ENCODE results near the gene LIMK1.
A peak's percentile ranks its signal among the peaks of the same experiment; 100 is the strongest.
"Not testable (repeated sequence)": the region's sequence is repeated elsewhere in the genome, so short reads cannot be mapped to it uniquely, and the experiment has no call there.

Gene LIMK1

DNA sequence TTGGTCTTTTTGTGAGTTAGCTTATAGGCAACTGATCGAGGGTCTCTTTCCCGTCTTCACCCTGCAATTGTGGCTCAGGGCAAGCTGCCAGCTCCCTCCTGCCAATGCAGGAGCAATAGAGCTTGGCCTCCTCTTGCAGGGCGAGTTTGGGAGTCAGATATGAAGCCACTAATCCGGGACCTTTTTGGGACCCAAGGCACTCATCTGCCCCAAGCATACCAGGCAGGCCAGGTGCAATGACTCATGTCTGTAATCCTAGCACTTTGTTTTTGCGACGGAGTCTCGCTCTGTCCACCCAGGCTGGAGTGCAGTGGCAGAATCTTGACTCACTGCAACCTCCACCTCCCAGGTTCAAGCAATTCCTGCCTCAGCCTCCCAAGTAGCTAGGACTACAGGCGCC, 21.1 kb downstream of the LIMK1 start:
- TF ChIP-seq, protein P1, sequence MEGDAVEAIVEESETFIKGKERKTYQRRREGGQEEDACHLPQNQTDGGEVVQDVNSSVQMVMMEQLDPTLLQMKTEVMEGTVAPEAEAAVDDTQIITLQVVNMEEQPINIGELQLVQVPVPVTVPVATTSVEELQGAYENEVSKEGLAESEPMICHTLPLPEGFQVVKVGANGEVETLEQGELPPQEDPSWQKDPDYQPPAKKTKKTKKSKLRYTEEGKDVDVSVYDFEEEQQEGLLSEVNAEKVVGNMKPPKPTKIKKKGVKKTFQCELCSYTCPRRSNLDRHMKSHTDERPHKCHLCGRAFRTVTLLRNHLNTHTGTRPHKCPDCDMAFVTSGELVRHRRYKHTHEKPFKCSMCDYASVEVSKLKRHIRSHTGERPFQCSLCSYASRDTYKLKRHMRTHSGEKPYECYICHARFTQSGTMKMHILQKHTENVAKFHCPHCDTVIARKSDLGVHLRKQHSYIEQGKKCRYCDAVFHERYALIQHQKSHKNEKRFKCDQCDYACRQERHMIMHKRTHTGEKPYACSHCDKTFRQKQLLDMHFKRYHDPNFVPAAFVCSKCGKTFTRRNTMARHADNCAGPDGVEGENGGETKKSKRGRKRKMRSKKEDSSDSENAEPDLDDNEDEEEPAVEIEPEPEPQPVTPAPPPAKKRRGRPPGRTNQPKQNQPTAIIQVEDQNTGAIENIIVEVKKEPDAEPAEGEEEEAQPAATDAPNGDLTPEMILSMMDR (IDR thresholded peaks at IDR 0.05; ENCODE audit: insufficient read depth, low read depth, low read length, missing control alignments): no peak
- peak; percentile 70 for DNase-seq (ENCODE audit: low read depth)
- H3K4me3 ChIP-seq (ENCODE audit: low read length): no peak overlapping the region

DNA sequence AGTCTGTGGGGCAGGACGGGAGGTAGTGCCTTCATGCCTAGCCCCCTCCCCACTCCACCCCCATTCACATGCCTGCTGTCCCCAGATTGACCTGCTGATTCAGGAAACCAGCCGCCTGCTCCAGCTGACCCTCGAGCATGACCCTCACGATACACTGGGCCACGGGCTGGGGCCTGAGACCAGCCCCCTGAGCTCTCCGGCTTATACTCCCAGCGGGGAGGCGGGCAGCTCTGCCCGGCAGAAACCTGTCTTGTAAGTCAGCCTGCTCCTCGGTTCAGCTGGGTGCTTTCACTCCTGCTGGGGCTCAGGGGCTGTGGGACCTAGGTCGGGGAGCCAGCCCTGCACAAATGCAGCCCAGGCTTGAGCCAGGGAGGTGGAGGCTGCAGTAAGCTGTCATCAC, 22.4 kb downstream of the LIMK1 start:
- no peak for DNase-seq (ENCODE audit: low read depth)
- TF ChIP-seq, protein P1 (IDR thresholded peaks at IDR 0.05; ENCODE audit: insufficient read depth, low read depth, low read length, missing control alignments): no peak
- H3K4me3 ChIP-seq (ENCODE audit: low read length): no peak overlapping the region

DNA sequence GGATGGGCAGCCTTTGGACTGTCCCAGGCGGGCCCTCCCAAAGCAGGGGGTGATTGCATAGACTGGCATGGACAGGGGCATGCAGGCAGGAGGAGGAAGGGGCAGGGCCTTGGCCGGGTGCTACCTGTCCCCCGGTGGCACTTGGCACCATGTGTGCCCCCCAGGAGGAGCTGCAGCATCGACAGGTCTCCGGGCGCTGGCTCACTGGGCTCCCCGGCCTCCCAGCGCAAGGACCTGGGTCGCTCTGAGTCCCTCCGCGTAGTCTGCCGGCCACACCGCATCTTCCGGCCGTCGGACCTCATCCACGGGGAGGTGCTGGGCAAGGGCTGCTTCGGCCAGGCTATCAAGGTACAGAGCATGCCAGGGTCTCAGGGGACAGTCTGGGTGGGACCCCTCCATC, 23.2 kb downstream of the LIMK1 start:
- no peak for DNase-seq (ENCODE audit: low read depth)
- no peak overlapping the region for H3K4me3 ChIP-seq (ENCODE audit: low read length)
- TF ChIP-seq, protein P1 (IDR thresholded peaks at IDR 0.05; ENCODE audit: insufficient read depth, low read depth, low read length, missing control alignments): no peak

DNA sequence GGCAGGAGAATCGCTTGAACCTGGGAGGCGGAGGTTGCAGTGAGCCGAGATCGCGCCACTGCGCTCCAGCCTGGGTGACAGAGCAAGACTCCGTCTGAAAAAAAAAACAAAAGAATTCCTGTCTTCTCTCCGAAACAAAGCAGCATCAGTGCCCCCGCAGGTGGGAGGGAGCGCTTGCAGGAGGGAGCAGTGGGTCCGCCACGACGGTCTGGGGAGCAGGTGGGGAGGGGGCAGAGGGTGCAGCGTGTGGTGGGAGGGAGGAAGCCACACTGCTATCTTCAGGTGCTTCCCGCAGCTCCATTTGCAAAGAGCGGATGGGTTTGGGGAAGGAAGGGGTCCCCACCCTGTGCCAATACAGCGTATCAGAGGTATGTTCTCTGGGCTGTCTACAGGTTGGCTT, 31.7 kb downstream of the LIMK1 start:
- TF ChIP-seq, protein P1 (IDR thresholded peaks at IDR 0.05; ENCODE audit: insufficient read depth, low read depth, low read length, missing control alignments): no peak
- DNase-seq (ENCODE audit: low read depth): no peak
- no peak overlapping the region for H3K4me3 ChIP-seq (ENCODE audit: low read length)

DNA sequence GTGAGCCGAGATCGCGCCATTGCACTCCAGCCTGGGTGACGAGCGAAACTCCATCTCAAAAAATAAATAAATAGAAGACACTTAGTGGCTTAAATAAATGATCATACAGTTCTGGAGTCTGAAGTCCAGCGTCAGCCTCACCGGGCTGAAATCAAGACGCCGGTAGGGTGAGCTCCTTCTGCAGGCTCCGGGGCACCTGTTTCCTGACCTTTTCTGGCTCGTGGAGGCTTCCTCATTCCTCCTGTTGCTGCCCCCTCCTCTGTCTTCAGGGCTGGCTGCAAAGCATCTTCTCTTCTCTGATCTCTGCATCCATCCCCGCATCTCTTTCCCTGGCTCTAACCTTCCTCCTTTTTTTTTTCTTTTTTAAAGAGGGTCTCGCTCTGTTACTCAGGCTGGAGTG, 32.8 kb downstream of the LIMK1 start:
- DNase-seq (ENCODE audit: low read depth): no peak
- TF ChIP-seq, protein P1 (IDR thresholded peaks at IDR 0.05; ENCODE audit: insufficient read depth, low read depth, low read length, missing control alignments): no peak
- H3K4me3 ChIP-seq (ENCODE audit: low read length): no peak overlapping the region

DNA sequence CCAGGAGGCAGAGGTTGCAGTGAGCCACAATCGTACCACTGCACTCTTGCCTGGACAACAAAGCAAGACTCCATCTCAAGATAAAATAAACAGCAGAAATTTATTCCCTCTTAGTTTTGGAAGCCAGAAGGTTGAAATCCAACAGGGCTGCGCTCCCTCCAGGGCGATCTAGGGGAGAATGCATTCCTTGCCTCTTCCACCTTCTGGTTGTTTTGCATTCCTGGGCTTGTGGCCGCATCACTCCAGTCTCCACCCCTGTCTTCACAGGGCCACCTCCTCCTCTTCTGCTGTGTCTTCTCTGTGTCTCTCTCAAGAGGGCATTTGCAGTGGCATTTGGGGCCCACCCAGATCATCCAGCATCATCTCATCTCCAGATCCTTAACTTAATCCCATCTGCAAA, 36.2 kb downstream of the LIMK1 start:
- no peak for DNase-seq (ENCODE audit: low read depth)
- TF ChIP-seq, protein P1 (IDR thresholded peaks at IDR 0.05; ENCODE audit: insufficient read depth, low read depth, low read length, missing control alignments): no peak
- H3K4me3 ChIP-seq (ENCODE audit: low read length): no peak overlapping the region

DNA sequence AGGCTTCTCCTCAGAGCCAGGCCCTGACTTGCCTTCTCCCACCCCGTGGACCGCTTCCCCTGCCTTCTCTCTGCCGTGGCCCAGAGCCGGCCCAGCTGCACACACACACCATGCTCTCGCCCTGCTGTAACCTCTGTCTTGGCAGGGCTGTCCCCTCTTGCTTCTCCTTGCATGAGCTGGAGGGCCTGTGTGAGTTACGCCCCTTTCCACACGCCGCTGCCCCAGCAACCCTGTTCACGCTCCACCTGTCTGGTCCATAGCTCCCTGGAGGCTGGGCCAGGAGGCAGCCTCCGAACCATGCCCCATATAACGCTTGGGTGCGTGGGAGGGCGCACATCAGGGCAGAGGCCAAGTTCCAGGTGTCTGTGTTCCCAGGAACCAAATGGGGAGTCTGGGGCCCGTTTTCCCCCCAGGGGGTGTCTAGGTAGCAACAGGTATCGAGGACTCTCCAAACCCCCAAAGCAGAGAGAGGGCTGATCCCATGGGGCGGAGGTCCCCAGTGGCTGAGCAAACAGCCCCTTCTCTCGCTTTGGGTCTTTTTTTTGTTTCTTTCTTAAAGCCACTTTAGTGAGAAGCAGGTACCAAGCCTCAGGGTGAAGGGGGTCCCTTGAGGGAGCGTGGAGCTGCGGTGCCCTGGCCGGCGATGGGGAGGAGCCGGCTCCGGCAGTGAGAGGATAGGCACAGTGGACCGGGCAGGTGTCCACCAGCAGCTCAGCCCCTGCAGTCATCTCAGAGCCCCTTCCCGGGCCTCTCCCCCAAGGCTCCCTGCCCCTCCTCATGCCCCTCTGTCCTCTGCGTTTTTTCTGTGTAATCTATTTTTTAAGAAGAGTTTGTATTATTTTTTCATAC, 38.0 kb downstream of the LIMK1 start:
- TF ChIP-seq, protein P1 (IDR thresholded peaks at IDR 0.05; ENCODE audit: insufficient read depth, low read depth, low read length, missing control alignments): no peak

DNA sequence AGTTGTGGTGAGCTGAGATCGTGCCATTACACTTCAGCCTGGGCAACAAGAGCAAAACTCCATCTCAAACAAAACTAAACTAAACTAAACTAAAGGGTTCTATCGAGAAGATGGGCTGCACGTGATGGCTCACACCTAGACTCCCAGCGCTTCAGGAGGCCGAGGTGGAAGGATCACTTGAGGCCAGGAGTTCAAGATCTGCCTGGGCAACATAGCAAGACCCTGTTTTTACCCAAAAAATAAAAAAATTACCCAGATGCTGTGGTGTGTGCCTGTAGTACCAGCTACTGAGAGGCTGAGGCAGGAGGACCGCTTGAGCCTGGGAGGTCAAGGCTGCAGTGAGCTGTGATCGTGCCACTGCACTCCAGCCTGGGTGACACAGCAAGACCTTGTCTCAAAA, 40.3 kb downstream of the LIMK1 start:
- not testable (repeated sequence) for DNase-seq (ENCODE audit: low read depth)

More for the DNA sequence above, 38.0 kb downstream of the LIMK1 start:
- H3K4me3 ChIP-seq (ENCODE audit: low read length): no peak overlapping the region
- DNase-seq (ENCODE audit: low read depth): no peak

More for the DNA sequence above, 40.3 kb downstream of the LIMK1 start:
- H3K4me3 ChIP-seq (ENCODE audit: low read length): not testable (repeated sequence)
